ENCODE data around the gene PURA.

Gene PURA

DNA sequence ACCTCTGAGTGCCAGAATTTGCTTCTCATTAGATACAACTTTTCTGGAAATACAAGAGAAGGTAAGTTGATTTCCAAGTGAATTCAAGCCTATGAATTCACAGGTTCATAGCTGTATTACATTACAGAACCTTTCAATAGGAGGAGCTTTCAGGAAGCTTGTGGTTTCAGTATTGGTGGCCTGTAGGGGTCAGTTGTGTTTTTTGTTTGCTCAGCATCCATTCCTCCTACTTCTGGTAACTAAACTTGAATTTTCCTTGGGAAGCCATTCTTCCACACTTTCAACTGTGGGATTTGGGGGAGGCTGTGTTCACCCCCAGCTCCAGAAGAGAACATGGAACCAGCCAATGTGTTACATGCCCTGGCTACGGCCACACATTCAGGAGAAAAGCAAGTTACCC, 55.5 kb downstream of the PURA start:
- TF ChIP-seq, protein P1, sequence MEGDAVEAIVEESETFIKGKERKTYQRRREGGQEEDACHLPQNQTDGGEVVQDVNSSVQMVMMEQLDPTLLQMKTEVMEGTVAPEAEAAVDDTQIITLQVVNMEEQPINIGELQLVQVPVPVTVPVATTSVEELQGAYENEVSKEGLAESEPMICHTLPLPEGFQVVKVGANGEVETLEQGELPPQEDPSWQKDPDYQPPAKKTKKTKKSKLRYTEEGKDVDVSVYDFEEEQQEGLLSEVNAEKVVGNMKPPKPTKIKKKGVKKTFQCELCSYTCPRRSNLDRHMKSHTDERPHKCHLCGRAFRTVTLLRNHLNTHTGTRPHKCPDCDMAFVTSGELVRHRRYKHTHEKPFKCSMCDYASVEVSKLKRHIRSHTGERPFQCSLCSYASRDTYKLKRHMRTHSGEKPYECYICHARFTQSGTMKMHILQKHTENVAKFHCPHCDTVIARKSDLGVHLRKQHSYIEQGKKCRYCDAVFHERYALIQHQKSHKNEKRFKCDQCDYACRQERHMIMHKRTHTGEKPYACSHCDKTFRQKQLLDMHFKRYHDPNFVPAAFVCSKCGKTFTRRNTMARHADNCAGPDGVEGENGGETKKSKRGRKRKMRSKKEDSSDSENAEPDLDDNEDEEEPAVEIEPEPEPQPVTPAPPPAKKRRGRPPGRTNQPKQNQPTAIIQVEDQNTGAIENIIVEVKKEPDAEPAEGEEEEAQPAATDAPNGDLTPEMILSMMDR (IDR thresholded peaks at IDR 0.05), result no peak

DNA sequence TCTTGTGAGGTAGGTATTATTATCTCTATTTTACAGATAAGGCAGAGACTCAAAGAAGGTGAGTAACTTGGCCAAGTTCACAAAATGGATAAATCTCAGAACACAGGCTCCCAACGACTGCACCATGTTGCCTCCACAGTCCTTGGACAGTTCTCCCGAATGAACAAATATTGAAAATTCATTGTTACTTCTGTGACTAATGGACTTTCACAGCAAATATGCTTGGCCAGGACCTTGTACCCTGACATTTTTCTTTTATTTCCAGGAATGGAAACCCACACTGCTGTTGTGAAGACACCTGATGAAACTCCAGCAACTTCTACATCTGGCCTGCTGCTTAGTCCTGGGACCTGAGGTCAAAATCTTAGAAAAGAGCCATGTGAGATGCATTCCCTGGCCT, 58.6 kb downstream of the PURA start:
- TF ChIP-seq, protein P1 (IDR thresholded peaks at IDR 0.05), result no peak

DNA sequence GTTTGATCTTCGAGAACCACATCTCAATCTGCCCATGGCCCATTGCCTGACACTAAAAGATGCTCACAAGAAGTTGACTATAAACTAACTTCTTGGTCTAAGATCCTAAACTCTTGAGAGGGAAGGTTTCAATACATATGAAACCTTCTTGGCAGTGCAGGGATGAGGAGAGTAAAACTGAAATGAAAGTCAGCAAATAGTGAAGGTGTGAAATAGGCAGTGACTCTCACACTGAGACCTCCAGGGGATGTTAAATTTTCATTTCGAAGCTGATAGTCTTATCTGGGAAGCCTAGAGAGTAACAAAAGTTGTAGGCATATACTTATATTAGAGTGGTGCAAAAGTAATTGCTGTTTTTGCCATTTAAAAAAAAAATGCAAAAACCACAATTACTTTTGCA, 60.1 kb downstream of the PURA start:
- TF ChIP-seq, protein P1 (IDR thresholded peaks at IDR 0.05), result no peak

GRCh38 chr5:140174465-140175366, 60.8 kb downstream of the PURA start, which contains the start of gene CYSTM1:
Gene CYSTM1, plus strand, starts transcription at chr5:140175188. Its CDS starts 19,278 bp downstream, at chr5:140194466.
- TF ChIP-seq, protein P1 (IDR thresholded peaks at IDR 0.05), result no peak
